COLO829 (cell line): ENCODE results near the gene PRSS48.
"Not testable (repeated sequence)": the region's sequence is repeated elsewhere in the genome, so short reads cannot be mapped to it uniquely, and the experiment has no call there.

Source experiments
- DNase-seq: peaks from one replicate; pipeline ENCODE4 v3.0.0; 2012; ENCODE audit warnings: low spot score

PRSS48 gene, protein sequence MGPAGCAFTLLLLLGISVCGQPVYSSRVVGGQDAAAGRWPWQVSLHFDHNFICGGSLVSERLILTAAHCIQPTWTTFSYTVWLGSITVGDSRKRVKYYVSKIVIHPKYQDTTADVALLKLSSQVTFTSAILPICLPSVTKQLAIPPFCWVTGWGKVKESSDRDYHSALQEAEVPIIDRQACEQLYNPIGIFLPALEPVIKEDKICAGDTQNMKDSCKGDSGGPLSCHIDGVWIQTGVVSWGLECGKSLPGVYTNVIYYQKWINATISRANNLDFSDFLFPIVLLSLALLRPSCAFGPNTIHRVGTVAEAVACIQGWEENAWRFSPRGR

DNA sequence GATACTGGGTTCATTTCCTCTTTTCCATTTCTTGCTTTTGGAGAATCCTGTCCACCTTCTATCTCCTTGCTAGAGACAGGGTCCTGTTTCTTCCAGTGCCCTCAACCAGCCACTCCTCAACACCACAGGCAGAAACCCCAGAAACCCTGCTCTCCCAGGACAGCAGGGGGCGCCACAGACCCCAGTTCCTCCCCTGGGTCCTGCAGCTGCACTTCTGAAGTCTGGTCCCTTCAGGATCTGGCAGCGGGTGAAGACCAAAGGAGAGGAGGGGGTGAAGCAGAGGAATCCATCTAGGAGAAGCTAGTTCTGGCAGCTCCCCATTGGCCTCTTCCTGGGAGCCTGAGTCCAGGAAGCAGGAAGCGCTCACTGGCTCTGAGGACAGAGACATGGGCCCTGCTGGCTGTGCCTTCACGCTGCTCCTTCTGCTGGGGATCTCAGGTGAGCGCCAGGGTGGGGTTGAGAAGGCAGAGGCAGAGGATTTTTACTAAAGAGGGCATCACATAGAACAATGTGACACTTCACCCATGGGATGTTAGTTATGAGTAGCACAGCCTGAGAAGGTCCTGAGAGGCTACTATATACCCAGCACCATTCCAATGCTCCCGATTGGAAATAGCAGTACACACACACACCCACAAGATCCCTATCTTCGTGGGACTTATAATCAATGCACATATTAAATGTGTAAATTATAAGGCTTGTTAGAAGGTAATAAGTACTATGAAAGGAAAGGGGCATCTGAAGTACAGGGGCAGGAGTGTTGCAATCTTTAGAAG lies at the start of gene PRSS48:
PRSS48 (plus strand) TSS at position 375 of the 776 bp plus-strand sequence; CDS start at position 387, 12 bp downstream.
- peak; percentile 63 for DNase-seq

DNA sequence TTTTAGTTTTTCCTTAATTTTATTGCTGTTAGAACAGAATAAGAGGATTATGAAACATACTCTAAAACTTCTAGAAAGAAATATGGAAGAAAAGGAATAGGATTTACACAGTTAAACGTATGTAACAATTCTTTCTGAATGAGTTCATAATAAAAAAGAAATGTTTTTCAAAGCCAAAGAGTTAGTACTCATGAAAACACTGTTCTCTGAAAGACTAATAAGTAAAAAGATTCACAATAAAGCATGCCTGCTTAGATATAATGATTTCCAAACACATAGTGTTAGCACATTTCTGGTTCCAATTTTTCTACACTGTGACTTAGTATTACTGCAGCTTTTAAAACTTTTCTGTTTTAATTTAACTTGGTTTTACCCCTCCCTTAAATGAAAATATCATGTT lies 49.8 kb upstream of the PRSS48 start:
- DNase-seq = no peak

DNA sequence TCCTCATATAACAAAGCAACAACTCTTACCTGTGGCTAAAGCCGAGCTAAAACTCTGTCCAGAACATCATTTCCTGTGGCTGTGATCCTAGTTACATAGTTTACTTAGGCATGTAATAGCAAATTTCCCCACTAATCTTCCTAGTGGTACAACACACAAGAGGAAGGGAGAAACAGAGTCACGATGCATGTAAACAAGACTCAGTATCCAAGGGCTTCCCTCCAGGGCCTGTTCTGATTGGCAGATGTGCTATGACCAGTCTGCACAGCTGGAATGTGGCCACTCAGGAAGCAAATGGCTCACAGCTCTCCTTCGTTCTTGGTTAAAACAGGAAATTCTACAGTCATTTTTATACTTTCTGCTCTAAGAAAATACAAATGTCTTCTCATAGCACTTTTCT lies 49.2 kb upstream of the PRSS48 start:
- DNase-seq = no peak

DNA sequence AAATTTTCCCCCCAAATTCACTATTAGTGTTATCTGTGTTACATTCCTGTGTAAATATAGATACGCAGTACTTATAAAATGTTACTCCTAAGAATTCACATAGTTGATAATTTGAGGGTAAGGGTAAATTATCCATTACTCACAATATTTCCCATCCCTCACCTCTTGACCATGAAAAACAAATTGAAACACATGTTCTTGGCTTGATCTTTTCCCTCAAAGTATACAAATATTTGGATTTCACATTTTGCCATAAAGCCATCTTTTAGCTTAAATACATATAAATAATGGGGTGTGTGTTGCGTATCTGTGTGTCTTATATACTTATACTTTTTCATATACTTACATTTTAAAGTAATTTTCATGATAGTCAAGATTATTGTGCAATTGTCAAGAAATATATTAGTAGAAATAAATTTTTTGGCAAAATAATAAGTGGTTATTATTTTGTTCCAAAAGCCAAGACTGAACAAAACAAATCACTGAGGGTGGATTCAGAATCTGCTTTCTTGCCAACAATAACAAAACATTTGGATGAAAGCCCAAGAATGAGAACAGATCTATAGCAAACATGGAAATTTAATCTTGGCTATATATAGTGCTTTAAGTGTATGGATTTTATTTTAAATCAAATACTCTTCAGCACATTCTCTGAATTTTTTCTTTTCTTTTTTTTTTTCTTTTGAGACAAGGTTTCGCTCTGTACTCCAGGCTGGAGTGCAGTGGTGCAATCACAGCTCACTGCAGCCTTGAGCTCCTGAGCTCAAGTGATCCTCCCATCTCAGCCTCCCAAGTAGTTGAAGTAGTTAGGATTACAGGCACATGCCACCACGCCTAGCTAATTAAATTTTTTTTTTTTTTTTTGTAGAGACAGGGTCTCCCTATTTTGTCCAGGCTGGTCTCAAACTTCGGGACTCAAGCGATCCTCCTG lies 48.5 kb upstream of the PRSS48 start:
- DNase-seq = no peak

DNA sequence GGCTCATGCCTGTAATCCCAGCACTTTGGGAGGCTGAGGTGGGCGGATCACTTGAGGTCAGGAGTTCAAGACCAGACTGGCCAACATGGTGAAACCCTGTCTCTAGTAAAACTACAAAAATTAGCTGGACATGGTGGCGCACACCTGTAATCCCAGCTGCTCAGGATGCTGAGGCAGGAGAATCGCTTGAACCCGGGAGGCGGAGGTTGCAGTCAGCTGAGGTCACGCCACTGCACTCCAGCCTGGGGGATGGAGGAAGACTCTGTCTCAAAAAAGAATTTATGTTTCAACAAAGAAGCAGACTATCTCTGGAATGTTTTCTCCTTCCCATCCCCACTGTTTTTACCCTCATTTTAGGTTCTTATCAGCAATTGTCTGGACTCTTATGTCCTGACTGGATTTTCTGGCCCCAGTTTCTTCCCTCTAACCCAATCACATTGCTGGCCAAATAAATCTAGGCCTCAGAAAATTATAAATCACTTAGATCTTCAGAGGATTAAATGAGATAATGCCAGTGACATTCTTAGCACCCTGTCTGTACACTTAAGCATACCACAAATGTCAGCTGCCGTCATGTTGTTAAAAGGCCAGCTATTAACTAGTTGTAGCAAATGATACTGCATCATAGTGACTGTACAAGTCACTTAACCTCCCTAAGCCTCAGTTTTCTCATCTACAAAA lies 44.9 kb upstream of the PRSS48 start:
- no peak for DNase-seq

DNA sequence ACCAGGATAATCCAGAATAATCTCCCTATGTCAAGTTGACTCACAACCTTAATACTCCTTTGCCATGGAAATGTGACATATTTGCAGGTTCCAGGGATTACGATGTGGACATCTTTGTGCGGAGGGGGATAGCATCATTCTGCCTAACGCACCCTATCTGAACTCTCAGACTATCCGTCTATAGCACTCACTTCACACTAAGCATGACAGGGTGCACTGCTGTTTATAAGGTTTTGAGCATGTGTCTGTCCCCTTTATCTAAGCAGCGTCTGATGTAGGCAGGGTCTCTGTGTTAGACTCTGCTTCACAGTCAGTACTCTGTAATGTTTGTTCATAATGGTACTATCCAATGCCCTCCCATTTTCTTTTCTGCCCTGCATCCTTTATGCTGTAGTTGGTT lies 43.4 kb upstream of the PRSS48 start:
- no peak for DNase-seq

DNA sequence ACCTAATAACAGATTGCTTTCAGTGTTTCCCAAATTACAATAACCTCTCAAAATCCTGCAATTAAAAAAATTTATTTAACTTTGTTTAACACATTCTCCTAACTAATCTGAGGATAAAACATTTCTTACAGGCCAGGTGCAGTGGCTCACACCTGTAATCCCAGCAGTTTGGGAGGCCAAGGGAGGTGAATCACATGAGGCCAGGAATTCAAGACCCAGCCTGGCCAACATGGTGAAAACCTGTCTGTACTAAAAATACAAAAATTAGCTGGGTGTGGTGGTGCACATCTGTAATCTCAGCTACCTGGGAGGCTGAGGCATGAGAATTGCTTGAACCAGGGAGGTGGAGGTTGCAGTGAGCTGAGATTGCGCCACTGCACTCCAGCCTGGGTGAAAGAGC lies 41.6 kb upstream of the PRSS48 start:
- DNase-seq = not testable (repeated sequence)

DNA sequence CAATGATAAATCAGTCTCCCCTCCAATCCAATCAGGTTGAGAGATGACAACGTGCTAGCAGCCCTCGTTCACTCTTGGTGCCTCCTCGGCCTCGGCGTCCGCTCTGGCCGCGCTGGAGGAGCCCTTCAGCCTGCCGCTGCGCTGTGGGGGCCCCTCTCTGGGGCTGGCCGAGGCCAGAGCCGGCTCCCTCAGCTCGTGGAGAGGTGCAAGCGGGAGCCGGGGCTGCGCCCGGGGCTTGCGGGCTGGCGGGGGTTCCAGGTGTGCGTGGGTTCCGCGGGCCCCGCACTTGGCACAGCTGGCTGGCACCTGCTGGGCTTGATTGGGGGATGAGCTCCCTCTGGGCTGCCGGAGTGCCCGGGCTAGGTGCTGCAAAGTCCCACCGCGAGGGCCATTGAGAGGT lies 40.9 kb upstream of the PRSS48 start:
- no peak for DNase-seq

DNA sequence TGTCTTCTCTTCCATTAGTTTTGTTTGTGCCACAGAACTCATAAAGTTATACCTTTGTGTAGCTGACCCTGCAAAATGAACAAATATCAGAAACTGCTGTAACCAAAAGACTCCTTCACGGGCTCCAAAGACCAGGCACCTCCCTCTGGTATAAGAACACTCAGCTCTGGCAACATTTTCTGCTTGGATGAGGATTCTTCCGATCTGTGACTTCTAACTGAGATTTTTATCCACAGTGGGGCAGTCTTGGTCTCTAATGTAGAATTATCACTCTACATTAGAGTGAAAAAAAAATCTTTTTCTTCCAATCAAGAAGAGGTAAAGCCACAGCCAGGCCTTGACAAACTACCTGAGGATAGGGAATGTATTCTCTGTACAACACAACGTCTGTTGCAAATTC lies 38.5 kb upstream of the PRSS48 start:
- no peak for DNase-seq

DNA sequence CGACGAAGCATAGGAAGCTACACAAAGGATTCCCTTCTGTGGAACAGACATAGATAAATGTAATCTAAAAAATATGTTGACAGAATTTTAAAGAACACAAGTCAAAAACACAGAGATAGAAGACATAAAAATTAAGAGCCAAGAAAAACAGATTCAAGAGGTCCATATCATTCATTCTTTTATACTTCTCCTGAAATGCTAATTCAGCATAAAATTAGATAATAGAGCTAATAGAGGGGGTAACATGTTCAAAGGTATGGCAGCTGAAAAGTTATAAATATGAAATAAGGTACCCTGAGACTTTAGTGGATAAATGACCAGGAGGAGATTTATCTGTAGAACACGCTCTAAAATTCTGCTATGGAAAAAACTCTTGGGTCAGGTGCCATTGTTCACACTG lies 37.4 kb upstream of the PRSS48 start:
- no peak for DNase-seq

DNA sequence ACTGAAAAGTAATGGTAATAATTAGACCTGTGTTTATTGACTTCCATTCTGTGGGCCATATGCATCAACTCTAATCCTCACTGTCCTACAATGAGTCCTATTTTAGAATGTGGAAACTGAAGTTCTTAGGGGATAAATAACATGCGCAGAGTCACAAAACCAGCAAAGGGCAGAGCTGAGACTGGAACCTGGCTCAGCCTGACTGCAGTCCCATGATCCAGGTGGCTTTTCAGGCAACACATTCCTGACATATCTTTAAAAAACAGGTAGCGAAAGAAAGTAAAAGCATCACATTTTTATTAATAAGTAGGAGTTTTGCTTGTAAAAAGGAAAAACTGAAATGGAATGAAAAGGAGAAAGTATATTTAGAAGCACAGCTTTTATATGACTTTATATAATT lies 34.7 kb upstream of the PRSS48 start:
- DNase-seq = no peak

DNA sequence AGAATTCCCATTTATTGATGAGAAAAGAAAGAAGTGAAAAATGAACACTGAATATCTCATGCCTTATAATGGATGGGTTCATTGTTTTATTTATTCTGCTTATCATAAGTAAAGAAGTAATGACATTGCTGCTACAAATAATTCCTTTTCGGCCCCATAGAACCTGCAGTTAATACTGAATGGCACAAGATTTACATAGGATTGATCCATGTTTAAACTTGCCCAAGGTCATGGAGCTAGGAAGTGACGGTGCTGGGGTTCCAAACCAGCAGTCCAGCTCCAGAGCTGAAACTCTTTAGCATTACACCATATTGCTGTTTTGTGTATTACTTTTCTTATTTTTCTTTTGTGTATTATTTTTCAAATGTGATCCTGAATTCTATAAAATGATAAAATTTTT lies 30.2 kb upstream of the PRSS48 start:
- DNase-seq = no peak

DNA sequence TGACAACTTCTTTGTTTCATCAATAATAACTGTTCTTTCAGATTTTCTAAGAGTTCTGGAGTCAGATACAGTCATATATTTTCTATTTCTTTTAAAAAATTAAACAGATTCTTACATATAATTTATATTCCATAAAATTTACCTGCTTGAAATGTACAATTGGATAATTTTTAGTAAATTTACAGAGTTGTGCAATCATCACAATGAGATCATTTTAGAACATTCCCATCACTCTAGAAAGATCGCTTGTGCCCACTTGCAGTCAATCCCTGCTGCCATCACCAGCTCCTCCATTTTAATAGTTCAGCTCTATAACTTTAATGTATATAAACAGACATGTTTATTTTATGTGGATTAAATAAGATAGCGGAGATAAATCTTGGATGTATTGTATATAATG lies 29.6 kb upstream of the PRSS48 start:
- DNase-seq = no peak

DNA sequence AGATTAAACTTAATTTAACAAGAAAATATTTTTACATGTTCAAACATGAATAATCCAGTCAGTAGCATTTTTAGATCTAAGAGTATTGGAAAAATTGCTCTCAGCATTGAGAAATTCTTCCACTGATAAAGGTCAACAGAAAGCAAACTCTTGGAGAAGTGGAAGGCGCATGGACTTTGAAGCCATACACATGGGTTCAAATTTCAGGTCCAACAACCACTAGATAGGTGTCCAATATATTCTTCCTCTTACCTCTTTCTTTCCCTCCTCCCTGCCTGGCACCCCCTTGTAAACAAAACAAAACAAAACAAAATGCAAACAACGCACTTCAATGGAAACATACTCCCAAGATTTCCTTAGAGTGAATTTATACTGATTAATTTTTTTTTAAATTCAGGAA lies 28.4 kb upstream of the PRSS48 start:
- DNase-seq = no peak

DNA sequence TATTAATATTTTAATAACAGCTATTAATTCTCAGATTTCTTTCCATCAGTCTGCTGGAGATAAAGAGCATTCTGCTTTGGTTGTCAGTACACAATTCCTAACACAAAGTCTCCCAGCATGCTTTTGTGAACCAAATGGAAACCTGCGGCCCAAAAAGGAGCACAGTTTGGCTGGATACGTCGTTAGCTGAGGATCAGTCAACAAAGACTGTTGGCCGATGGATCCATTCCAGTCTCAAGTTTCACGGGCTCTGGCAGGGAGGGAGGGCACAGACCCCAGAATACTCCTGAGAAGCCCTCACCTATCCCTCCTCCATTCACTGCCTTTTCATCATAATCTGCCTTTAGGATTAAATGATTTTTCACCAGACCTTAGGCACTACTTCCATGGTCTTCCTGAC lies 26.3 kb upstream of the PRSS48 start:
- no peak for DNase-seq

DNA sequence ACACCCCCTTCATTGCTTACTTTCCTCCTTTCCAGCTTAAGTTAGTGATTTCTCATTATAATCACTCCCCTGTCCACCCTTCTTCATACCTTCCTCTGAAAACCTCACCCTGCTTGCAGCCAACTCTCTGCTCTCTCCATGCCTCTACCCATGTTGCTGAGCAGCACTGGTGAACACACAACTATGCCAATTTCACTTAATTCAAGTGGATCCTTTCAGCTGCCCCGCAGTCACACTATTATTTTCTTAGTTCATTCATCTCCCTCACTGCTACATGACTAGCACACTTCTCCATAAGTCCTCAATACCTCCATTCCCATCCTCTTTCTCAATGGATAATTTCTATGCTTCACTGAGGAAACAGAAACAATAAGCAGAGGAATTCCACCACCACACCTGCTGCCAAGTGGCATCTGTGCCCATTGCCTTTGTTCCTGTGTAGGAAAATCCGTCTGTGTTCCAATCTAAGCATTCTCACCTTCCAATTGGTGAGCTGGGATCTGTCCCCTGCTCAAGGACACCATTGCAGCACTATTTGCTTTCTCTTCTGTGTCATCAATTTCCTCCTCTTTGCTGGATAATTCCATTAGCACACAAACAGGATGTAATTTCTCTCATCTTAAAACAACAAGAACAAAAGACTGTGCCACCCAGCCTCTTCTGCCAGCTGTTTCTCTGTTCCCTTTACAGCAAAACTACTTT lies 25.2 kb upstream of the PRSS48 start:
- no peak for DNase-seq

DNA sequence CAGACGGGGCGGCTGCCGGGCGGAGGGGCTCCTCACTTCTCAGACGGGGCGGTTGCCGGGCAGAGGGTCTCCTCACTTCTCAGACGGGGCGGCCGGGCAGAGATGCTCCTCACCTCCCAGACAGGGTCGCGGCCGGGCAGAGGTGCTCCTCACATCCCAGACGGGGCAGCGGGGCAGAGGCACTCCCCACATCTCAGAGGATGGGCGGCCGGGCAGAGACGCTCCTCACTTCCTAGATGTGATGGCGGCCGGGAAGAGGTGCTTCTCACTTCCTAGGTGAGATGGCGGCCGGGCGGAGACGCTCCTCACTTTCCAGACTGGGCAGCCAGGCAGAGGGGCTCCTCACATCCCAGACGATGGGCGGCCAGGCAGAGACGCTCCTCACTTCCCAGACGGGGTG lies 21.7 kb upstream of the PRSS48 start:
- DNase-seq = not testable (repeated sequence)

DNA sequence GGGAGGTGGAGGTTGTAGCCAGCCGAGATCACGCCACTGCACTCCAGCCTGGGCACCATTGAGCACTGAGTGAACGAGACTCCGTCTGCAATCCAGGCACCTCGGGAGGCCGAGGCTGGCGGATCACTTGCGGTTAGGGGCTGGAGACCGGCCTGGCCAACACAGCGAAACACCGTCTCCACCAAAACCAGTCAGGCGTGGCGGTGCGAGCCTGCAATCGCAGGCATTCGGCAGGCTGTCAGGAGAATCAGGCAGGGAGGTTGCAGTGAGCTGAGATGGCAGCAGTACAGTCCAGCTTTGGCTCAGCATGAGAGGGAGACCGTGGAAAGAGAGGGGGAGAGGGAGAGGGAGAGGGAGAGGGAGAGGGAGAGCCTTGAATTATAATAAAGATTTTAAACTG lies 21.3 kb upstream of the PRSS48 start:
- DNase-seq = not testable (repeated sequence)

DNA sequence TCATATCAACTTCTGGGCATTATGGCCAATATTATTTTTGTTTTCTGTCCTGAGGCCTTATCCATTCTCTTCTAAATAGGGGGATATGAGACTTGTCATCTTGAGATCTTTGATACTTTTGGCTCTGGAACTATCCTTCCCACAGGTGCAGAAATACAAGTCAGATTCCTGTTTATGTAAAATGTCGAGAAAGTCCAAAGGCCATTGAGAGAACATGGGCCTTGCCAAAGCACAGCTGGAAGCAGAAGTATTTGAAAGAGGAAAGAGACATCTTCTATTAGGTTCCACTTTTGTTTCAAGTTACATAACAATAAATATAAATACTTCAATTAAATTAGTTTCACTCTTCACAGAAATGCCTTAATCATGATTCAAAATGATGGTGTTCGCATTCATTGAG lies 20.8 kb upstream of the PRSS48 start:
- no peak for DNase-seq

DNA sequence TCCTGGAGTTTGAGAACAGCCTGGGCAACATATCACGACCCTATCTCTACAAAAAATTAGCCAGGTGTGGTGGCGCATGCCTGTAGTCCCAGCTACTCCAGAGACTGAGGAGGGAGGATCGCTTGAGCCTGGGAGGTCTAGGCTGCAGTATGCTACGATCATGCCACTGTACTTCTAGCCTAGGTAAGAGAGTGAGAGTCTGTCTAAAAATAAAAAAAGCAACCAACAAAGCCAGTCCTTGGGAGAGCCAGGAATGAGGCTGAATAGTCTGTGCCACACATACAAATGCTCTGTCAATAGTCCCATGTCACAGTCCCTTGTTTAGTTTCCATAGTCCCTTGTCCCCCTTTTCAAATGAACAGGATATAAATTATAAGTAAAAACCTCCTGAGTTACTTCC lies 19.3 kb upstream of the PRSS48 start:
- DNase-seq = no peak

DNA sequence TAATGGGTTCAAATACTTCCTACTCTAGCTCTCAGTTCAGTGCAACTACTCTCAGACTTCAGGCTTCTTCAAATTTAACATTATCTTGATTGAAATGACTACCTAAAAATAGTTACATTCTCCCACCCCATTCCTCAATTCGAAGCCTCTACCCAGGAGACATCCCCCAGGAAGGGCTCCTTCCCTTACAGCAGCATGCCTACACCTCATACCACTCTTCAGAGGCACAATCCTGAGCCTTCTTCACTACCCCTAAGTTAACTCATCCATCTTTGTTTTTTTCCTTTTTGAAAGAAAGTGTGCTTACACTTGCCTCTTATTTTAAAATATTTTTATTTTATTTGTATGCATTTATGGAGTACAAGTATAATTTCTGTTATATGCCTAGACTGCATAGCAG lies 17.2 kb upstream of the PRSS48 start:
- DNase-seq = no peak
